ENCODE data around the gene TGM5. TPM values are rescaled to one million over a fixed set of nuclear protein-coding genes. Genes with fewer than 3 reads are reported as not detected.

Gene TGM5
- total RNA-seq, 1 experiment from 2014 or later: not detected

DNA sequence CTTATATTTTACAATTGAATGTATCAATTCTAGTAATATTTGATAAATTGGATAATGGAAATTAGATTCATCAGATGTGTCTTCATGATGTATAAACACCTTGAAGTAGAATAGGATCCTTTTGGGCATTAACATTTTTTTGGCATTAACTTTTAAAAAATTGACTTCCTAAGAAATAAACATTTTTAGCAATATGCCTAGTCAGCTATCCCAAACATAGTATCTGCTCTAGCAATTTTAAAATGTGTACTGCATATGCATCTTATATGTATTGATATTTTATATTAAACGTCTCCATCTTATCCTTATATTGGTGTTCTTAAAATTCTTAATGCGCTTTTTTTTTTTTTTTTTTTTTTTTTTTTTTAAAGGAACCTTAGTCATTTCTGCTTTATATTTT, 73.0 kb downstream of the TGM5 start:
- Histone ChIP-seq H3K9ac (ENCODE audit: low read length) (no peak overlapping the region), H3K9me3 (ENCODE audit: control insufficient read depth in 1 of 2, insufficient read depth in 1 of 2, low read depth in 1 of 2, low read length in 2 of 2) (no peaks in the 10 kb centered on the region), H4K20me1 (ENCODE audit: insufficient read depth) (peaks cover 3% of the 10 kb centered on the region; the same call in 1 of the 2 replicates), H3K27ac (ENCODE audit: low read depth, low read length) (no peak overlapping the region), H2AFZ (ENCODE audit: low read depth, low read length, poor library complexity, severe bottlenecking) (no peak overlapping the region), H3K4me1 (ENCODE audit: control insufficient read depth in 1 of 2, insufficient read depth in 2 of 2, low read length in 2 of 2) (no peaks in the 10 kb centered on the region), H3K9me2 (ENCODE audit: insufficient read depth) (no peaks in the 10 kb centered on the region), H3K4me2 (ENCODE audit: low read length) (no peak overlapping the region), H3K79me2 (ENCODE audit: insufficient read depth, low read length) (no peaks in the 10 kb centered on the region), H3K4me3 (replicated peaks in 1 of 2; ENCODE audit: low read depth in 1 of 2, low read length in 2 of 2) (no peak overlapping the region), H3K27me3 (ENCODE audit: insufficient read depth, low read length) (no peaks in the 10 kb centered on the region), H3K36me3 (ENCODE audit: control insufficient read depth in 1 of 2, insufficient read depth in 2 of 2, low read length in 2 of 2) (peaks cover 12 to 32% of the 10 kb centered on the region in 2 experiments)
- RAD21 ChIA-PET (ENCODE audit: low non-redundant PET in 1 of 2, low total read pairs in 2 of 2, uncharacterized antibody in 2 of 2, unreplicated experiment in 2 of 2): no interaction called here
- DNase-seq (ENCODE audit: low read depth, low spot score) (no peak), ATAC-seq (no peak)
- no peak for TF ChIP-seq REST (IDR thresholded peaks at IDR 0.05; ENCODE audit: low read depth)
- no peak for TF ChIP-seq TCF7L2 (IDR thresholded peaks at IDR 0.05; ENCODE audit: borderline replicate concordance, extremely low read depth, insufficient read depth, insufficient read length)
- no peak for TF ChIP-seq EGR1 (IDR thresholded peaks at IDR 0.05; ENCODE audit: low read depth)
- TF ChIP-seq SP1 (IDR thresholded peaks at IDR 0.05; ENCODE audit: low read depth): no peak
- TF ChIP-seq SRF (IDR thresholded peaks at IDR 0.05; ENCODE audit: low read depth): no peak
- no peak for TF ChIP-seq EZH2phosphoT487 (IDR thresholded peaks at IDR 0.05; ENCODE audit: borderline replicate concordance)
- TF ChIP-seq ZFX (IDR thresholded peaks at IDR 0.05): no peak
- no peak for TF ChIP-seq SIN3A (IDR thresholded peaks at IDR 0.05; ENCODE audit: low read depth)
- no peak for TF ChIP-seq POLR2A (IDR thresholded peaks at IDR 0.05; ENCODE audit: borderline replicate concordance, extremely low read depth, insufficient read depth, insufficient read length)
- no peak for TF ChIP-seq CEBPB (IDR thresholded peaks at IDR 0.05; ENCODE audit: low read depth)
- TF ChIP-seq CBX3 (IDR thresholded peaks at IDR 0.05; ENCODE audit: low read depth): no peak
- no TSS peak for BruUV-seq (replicated peaks)
- intact Hi-C loops (cut with micrococcal nuclease): no loop called here
- POLR2A ChIA-PET: no interaction called here
- CTCF ChIA-PET: interaction anchor here (0.6 to 3.1 kb wide), 2 partner anchors 10 to 1340 kb away, joined by 3 to 23 read pairs; no protein-coding TSS in a partner anchor
